ENCODE results near the gene HAUS8. TPM values are rescaled to one million over a fixed set of nuclear protein-coding genes. Genes with fewer than 3 reads are reported as not detected.

HAUS8 gene
- total and polyA plus RNA-seq, 10 of the 15 experiments (the other 5 are each of a cell fraction or from before 2014, with no cell fraction given), result 22.7 to 43.9 (median 34.4) TPM

GRCh38 chr19:17104679-17105078 is 29.4 kb upstream of the HAUS8 start:
- Histone ChIP-seq H3K79me2 (ENCODE audit: control insufficient read depth, insufficient read depth, low read length) (peaks cover 81% of the 10 kb centered on the region), H2AFZ (ENCODE audit: control insufficient read depth, low read depth, low read length) (no peak overlapping the region), H4K20me1 (ENCODE audit: control insufficient read depth, insufficient read depth) (0 out of 2 replicates have a peak, but pooled peaks cover 3% of the 10 kb centered on the region), H3K27me3 (replicated peaks in 1 of 2; ENCODE audit: control insufficient read depth in 2 of 2, insufficient read depth in 2 of 2, low read length in 1 of 2) (no peaks in the 10 kb centered on the region), H3K9me3 (replicated peaks; ENCODE audit: control insufficient read depth, insufficient read depth, low read length) (no peaks in the 10 kb centered on the region; the same call in 2 of the 3 replicates), H3K4me1 (ENCODE audit: control insufficient read depth, insufficient read depth, low read length) (peaks cover 64% of the 10 kb centered on the region), H3K27ac (ENCODE audit: control insufficient read depth, insufficient read depth) (peak overlapping the region; percentile 60), H3K4me3 (peak overlapping the region; percentile 42; the same call in 1 of the 2 replicates), H3K36me3 (ENCODE audit: control insufficient read depth in 2 of 2, insufficient read depth in 2 of 2, low read length in 1 of 2) (peaks cover 35 to 40% of the 10 kb centered on the region in 2 experiments), H3K4me2 (ENCODE audit: control insufficient read depth, insufficient read depth) (peak overlapping the region; percentile 77), H3K9ac (ENCODE audit: control insufficient read depth, insufficient read depth, low read length) (peak overlapping the region; percentile 34)
- peak; percentile 8; the same call in 2 of the 3 replicates for ATAC-seq
- 14% methylated on average over 7 of the region's 7 CpGs for WGBS (ENCODE audit: insufficient coverage, insufficient replicate concordance, low lambda C conversion rate, missing lambda C conversion rate)
- ChIA-PET RAD21 (ENCODE audit: unreplicated experiment) (interaction anchor here (1.1 to 7.7 kb wide), 3 partner anchors 15 to 25 kb away, joined by 3 to 90 read pairs (median 4); no protein-coding TSS in a partner anchor), SMC1A (ENCODE audit: uncharacterized antibody, unreplicated experiment) (interaction anchor here (1.2 to 7.3 kb wide), 4 partner anchors 12 to 28 kb away, joined by 4 to 66 read pairs (median 6); no protein-coding TSS in a partner anchor), CTCF (interaction anchor here (1.5 to 3.6 kb wide), 3 partner anchors 13 to 25 kb away, joined by 3 to 8 read pairs (median 4); no protein-coding TSS in a partner anchor), POLR2A (interaction anchor here (0.5 to 6.8 kb wide), 5 partner anchors 13 to 26 kb away, joined by 3 to 64 read pairs (median 5); no protein-coding TSS in a partner anchor)
- no peak for DNase-seq (ENCODE audit: low read depth, low spot score)
- in situ Hi-C loops (cut with MboI) (no loop called here), intact Hi-C loops (cut with micrococcal nuclease; ENCODE audit: unreplicated experiment) (loop anchor here (2.0 kb wide), 2 partner anchors 20 to 24 kb away; no protein-coding TSS in a partner anchor)
- FAIRE-seq, result no peak
- peak; percentile 17 to 49; a peak in 2 of 4 replicates for TF ChIP-seq BHLHE40 (IDR thresholded peaks at IDR 0.05; ENCODE audit: borderline replicate concordance in 1 of 2, low read depth in 2 of 2, low read length in 1 of 2)
- no peak for TF ChIP-seq BMI1 (IDR thresholded peaks at IDR 0.05; ENCODE audit: borderline replicate concordance)
- BruUV-seq (replicated peaks), result no TSS peak

- in situ Hi-C loops (cut with MboI), result no loop called here
- intact Hi-C loops (cut with micrococcal nuclease; ENCODE audit: unreplicated experiment), result no loop called here
- Histone ChIP-seq H3K9ac (ENCODE audit: control insufficient read depth, insufficient read depth, low read length) (no peak overlapping the region), H3K27me3 (replicated peaks in 1 of 2; ENCODE audit: control insufficient read depth in 2 of 2, insufficient read depth in 2 of 2, low read length in 1 of 2) (no peaks in the 10 kb centered on the region), H3K4me3 (no peak overlapping the region), H3K79me2 (ENCODE audit: control insufficient read depth, insufficient read depth, low read length) (peaks cover 81% of the 10 kb centered on the region), H3K36me3 (ENCODE audit: control insufficient read depth in 2 of 2, insufficient read depth in 2 of 2, low read length in 1 of 2) (peaks cover 34 to 40% of the 10 kb centered on the region in 2 experiments), H3K4me2 (ENCODE audit: control insufficient read depth, insufficient read depth) (peak overlapping the region; percentile 15), H3K4me1 (ENCODE audit: control insufficient read depth, insufficient read depth, low read length) (peaks cover 52% of the 10 kb centered on the region), H4K20me1 (ENCODE audit: control insufficient read depth, insufficient read depth) (0 out of 2 replicates have a peak, but pooled peaks cover 3% of the 10 kb centered on the region), H2AFZ (ENCODE audit: control insufficient read depth, low read depth, low read length) (no peak overlapping the region), H3K9me3 (replicated peaks; ENCODE audit: control insufficient read depth, insufficient read depth, low read length) (no peaks in the 10 kb centered on the region; the same call in 2 of the 3 replicates), H3K27ac (ENCODE audit: control insufficient read depth, insufficient read depth) (peak overlapping the region; percentile 60)
- no peak for DNase-seq (ENCODE audit: low read depth, low spot score)
- CTCF ChIA-PET, result interaction anchor here (1.2 to 1.8 kb wide), 2 partner anchors 12 to 20 kb away, joined by 3 to 6 read pairs; no protein-coding TSS in a partner anchor
- 81% methylated on average over 3 of the region's 3 CpGs for WGBS (ENCODE audit: insufficient coverage, insufficient replicate concordance, low lambda C conversion rate, missing lambda C conversion rate)
- BruUV-seq (replicated peaks), result TSS peak; percentile 40
- SMC1A ChIA-PET (ENCODE audit: uncharacterized antibody, unreplicated experiment), result interaction anchor here (0.6 to 1.3 kb wide), 2 partner anchors 22 to 1063 kb away, joined by 3 to 4 read pairs; no protein-coding TSS in a partner anchor
- no peak for ATAC-seq
- RAD21 ChIA-PET (ENCODE audit: unreplicated experiment), result no interaction called here
- no peak for FAIRE-seq
- POLR2A ChIA-PET, result interaction anchor here (0.6 to 0.7 kb wide), 3 partner anchors 27 to 67 kb away, joined by 3 read pairs; no protein-coding TSS in a partner anchor
- TF ChIP-seq RAD51 (IDR thresholded peaks at IDR 0.05), result no peak
- TF ChIP-seq ZBTB4 (CRISPR knock-in tag; IDR thresholded peaks at IDR 0.05), result no peak
- no peak for TF ChIP-seq E2F8 (IDR thresholded peaks at IDR 0.05; ENCODE audit: low read depth, partially characterized antibody)
- no peak for TF ChIP-seq HDGF (IDR thresholded peaks at IDR 0.05)
- no peak for TF ChIP-seq MXI1 (IDR thresholded peaks at IDR 0.05; ENCODE audit: low read depth, low read length)
- no peak for TF ChIP-seq CBX3 (IDR thresholded peaks at IDR 0.05; ENCODE audit: borderline replicate concordance, low read depth)
- TF ChIP-seq RAD21 (IDR thresholded peaks at IDR 0.05; ENCODE audit: insufficient read depth, low read depth, low read length), result peak; percentile 43
These were observed 27.9 kb upstream of the HAUS8 start for GRCh38 chr19:17103177-17103576.
